Common myeloid progenitor, CD34-positive (primary cell): ENCODE data around the gene IGFL4.

ENCODE experiments used
- CTCF ChIA-PET: fragments of 350-600 bp; sonication (Branson Sonifier 250); formaldehyde crosslinking; loops from one replicate; lab custom pipeline; 2021; ENCODE audit warnings: antibody characterized with exemption; lab: Charles Lee
- POLR2A ChIA-PET: fragments of 350-600 bp; sonication (Branson Sonifier 250); formaldehyde crosslinking; loops from one replicate; lab custom pipeline; 2021; ENCODE audit warnings: antibody characterized with exemption; lab: Charles Lee
- DNase-seq, 3 donors: peaks; one replicate each; pipeline versions ENCODE4 v3.0.0 to v3.0.0-alpha.2; 2013
- H3K27ac ChIP-seq, 2 experiments: 1 replicate in 1 of 2; 2 replicates in 1 of 2; pipeline ENCODE4 v1.7.0; 2013; ENCODE audit warnings: inconsistent platforms in 2 of 2, low read length in 2 of 2, mild to moderate bottlenecking in 2 of 2, low read depth in 1 of 2, moderate library complexity in 1 of 2; ENCODE audit not compliant: severe bottlenecking in 2 of 2, insufficient read depth in 1 of 2, poor library complexity in 1 of 2
- H3K27me3 ChIP-seq, 5 experiments: replicated peaks in 2 of 5; 1 replicate in 3 of 5; 2 replicates in 2 of 5; pipeline versions ENCODE4 v1.6.1 to v1.7.0; 2013; ENCODE audit warnings: low read length in 4 of 5, mild to moderate bottlenecking in 2 of 5, moderate library complexity in 2 of 5, inconsistent platforms in 1 of 5; ENCODE audit not compliant: insufficient read depth in 5 of 5, control insufficient read depth in 4 of 5
- H3K36me3 ChIP-seq, 4 experiments: 1 replicate in 2 of 4; 2 replicates in 2 of 4; pipeline versions ENCODE4 v1.6.1 to v1.7.0; 2013; ENCODE audit warnings: low read length in 3 of 4, control low read depth in 1 of 4, mild to moderate bottlenecking in 1 of 4; ENCODE audit not compliant: control insufficient read depth in 4 of 4, insufficient read depth in 4 of 4
- H3K4me1 ChIP-seq, 4 experiments: 1 replicate in 3 of 4; 2 replicates in 1 of 4; pipeline versions ENCODE4 v1.6.1 to v1.7.1; 2013; ENCODE audit warnings: low read length in 3 of 4, mild to moderate bottlenecking in 3 of 4, control low read depth in 1 of 4, inconsistent platforms in 1 of 4, moderate library complexity in 1 of 4; ENCODE audit not compliant: control insufficient read depth in 4 of 4, insufficient read depth in 4 of 4; ENCODE audit errors: control extremely low read depth in 1 of 4
- H3K4me3 ChIP-seq, 7 experiments: 1 replicate in 4 of 7; 2 replicates in 3 of 7; pipeline versions ENCODE4 v1.5.1 to v1.7.0; 2013; ENCODE audit warnings: mild to moderate bottlenecking in 7 of 7, low read length in 6 of 7, moderate library complexity in 6 of 7, inconsistent platforms in 2 of 7, low read depth in 2 of 7, control low read depth in 1 of 7; ENCODE audit not compliant: insufficient read depth in 4 of 7, control insufficient read depth in 1 of 7; ENCODE audit errors: extremely low read depth in 1 of 7
- H3K9me3 ChIP-seq, 5 experiments: 1 replicate in 4 of 5; 2 replicates in 1 of 5; pipeline versions ENCODE4 v1.6.1 to v1.7.1; 2013; ENCODE audit warnings: low read length in 4 of 5, mild to moderate bottlenecking in 2 of 5, inconsistent platforms in 1 of 5, low read depth in 1 of 5, moderate library complexity in 1 of 5; ENCODE audit not compliant: control insufficient read depth in 4 of 5, insufficient read depth in 2 of 5; ENCODE audit errors: control extremely low read depth in 1 of 5
- WGBS: methylation state at CpG from one replicate; pipeline ENCODE4 v1.1.5; 2013; ENCODE audit not compliant: insufficient coverage; 5-methylcytosine and 5-hydroxymethylcytosine counted together

IGFL4 gene

DNA sequence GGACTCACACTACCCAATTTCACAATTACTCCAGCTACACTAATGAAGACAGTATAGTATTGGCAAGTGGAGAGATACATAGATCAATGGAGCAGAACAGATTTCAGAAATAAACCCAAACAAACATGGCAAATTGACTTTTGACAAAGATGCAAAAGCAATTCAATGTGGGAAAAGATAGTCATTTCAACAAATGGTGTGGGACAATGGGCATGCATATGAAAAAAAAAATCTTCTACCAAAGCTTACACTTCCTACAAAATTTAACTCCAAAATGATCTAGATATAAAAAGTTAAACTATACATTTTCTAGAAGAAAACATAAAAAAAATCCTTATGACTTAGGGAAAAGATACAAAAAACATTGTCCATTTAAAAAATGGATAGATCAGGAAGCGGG lies 2.7 kb upstream of the IGFL4 start:
- 100% methylated on average over 1 of the region's 1 CpG for WGBS
- Histone ChIP-seq H3K4me3 (no peak overlapping the region), H3K9me3 (peaks cover 0 to 5% (median 2%) of the 10 kb centered on the region in 5 experiments), H3K27ac (no peak overlapping the region), H3K27me3 (peaks cover 3 to 69% (median 23%) of the 10 kb centered on the region in 5 experiments), H3K4me1 (no peaks in the 10 kb centered on the region), H3K36me3 (no peaks in the 10 kb centered on the region)
- DNase-seq, result no peak
- ChIA-PET CTCF (interaction anchor here (1.5 to 2.4 kb wide), 3 partner anchors 11 to 216 kb away, joined by 3 to 16 read pairs (median 5); no protein-coding TSS in a partner anchor), POLR2A (no interaction called here)

DNA sequence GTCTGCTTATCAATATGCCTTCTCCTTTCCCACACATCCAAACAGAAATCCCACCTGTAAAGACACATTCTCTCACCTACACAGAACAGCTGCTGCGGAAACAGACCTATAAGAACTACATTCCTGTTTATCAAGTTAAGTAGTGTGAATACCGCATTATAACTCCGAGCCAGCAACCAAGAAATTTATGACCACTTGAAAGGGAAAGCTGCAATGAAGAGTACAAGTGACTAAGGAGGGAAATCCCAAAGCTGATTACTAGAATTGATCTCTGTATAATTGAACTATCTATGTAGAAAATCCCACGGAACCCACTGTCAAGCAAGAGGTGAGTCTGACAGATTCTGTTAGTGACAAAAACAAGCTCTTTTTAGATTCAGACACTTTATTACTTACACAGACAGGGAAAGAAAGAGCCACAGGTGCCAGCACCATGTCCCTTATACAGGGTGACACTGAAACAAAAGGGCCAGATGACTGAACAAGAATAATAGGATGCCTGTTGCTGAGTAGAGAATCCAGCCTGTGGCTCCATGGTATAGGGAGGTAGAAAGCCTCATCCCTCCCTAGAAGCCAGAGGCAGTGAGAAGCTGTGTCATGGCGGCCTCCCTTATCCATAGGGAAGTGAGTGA lies 1.6 kb upstream of the IGFL4 start:
- Histone ChIP-seq H3K27ac (no peak overlapping the region), H3K4me1 (no peaks in the 10 kb centered on the region), H3K4me3 (no peak overlapping the region), H3K9me3 (peaks cover 0 to 5% (median 2%) of the 10 kb centered on the region in 5 experiments), H3K36me3 (no peaks in the 10 kb centered on the region), H3K27me3 (peaks cover 3 to 66% (median 20%) of the 10 kb centered on the region in 5 experiments)
- ChIA-PET POLR2A (interaction anchor here (0.6 kb wide), 1 partner anchor 380 kb away, joined by 3 read pairs; no protein-coding TSS in a partner anchor), CTCF (interaction anchor here (1.1 to 2.4 kb wide), 3 partner anchors 10 to 19 kb away, joined by 3 to 16 read pairs (median 5); partner anchors contain the start of gene PGLYRP1)
- no peak for DNase-seq
- WGBS, result 100% methylated on average over 1 of the region's 5 CpGs

DNA sequence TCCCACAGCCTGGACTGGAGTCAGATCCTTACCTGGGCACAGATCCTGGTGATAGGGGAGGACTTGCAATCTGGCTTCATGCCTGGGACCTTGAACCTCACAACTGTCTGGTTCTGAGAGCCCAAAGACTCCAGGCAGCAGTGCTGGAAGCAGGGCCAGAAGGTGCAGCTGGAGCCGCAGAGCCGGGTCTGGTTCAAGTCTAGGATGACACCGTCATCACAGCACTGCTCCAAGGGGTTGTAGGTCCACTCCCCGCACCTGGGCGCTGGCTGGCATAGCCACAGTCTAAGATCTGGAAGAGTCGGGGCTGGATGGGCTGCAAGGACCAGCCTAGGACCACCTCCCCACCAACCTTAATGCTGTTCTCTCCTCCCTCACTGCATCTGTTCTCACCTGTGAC lies 677 bp downstream of the IGFL4 start:
- Histone ChIP-seq H3K27me3 (peaks cover 3 to 59% (median 15%) of the 10 kb centered on the region in 5 experiments), H3K4me1 (no peaks in the 10 kb centered on the region), H3K36me3 (no peaks in the 10 kb centered on the region), H3K9me3 (peaks cover 0 to 7% (median 2%) of the 10 kb centered on the region in 5 experiments), H3K4me3 (no peak overlapping the region), H3K27ac (no peak overlapping the region)
- WGBS, result 98% methylated on average over 5 of the region's 6 CpGs
- CTCF ChIA-PET, result no interaction called here
- no peak for DNase-seq
- POLR2A ChIA-PET, result interaction anchor here (0.6 kb wide), 1 partner anchor 383 kb away, joined by 4 read pairs; no protein-coding TSS in a partner anchor

DNA sequence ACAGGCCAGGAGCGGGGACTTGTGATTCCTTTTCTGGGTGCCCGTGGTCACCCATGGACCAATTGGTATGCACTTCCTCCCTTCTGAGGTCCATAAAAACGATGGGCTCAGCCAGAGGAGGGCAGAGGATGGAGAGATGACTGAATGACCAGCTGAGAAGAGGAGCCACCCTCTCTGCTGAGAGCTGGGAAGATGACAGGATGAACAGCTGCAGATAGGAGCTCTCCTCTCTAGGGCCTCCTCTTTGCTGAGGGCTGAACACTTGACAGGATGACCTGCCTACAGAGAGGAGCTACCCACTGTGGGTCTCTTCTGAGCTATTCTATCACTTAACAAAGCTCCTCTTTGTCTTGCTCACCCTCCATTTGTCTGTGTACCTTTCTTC lies 4.1 kb downstream of the IGFL4 start:
- CTCF ChIA-PET, result interaction anchor here (0.8 kb wide), 1 partner anchor 153 kb away, joined by 3 read pairs; no protein-coding TSS in a partner anchor
- H3K4me3 ChIP-seq, result no peak overlapping the region
- peaks cover 0 to 60% (median 4%) of the 10 kb centered on the region in 5 experiments for H3K27me3 ChIP-seq
- H3K4me1 ChIP-seq, result no peaks in the 10 kb centered on the region
- H3K36me3 ChIP-seq, result no peaks in the 10 kb centered on the region
- no peak overlapping the region for H3K27ac ChIP-seq
- POLR2A ChIA-PET, result no interaction called here
- peaks cover 0 to 8% (median 2%) of the 10 kb centered on the region in 5 experiments for H3K9me3 ChIP-seq
- DNase-seq, result no peak
- WGBS, result 29% methylated on average over 1 of the region's 3 CpGs

DNA sequence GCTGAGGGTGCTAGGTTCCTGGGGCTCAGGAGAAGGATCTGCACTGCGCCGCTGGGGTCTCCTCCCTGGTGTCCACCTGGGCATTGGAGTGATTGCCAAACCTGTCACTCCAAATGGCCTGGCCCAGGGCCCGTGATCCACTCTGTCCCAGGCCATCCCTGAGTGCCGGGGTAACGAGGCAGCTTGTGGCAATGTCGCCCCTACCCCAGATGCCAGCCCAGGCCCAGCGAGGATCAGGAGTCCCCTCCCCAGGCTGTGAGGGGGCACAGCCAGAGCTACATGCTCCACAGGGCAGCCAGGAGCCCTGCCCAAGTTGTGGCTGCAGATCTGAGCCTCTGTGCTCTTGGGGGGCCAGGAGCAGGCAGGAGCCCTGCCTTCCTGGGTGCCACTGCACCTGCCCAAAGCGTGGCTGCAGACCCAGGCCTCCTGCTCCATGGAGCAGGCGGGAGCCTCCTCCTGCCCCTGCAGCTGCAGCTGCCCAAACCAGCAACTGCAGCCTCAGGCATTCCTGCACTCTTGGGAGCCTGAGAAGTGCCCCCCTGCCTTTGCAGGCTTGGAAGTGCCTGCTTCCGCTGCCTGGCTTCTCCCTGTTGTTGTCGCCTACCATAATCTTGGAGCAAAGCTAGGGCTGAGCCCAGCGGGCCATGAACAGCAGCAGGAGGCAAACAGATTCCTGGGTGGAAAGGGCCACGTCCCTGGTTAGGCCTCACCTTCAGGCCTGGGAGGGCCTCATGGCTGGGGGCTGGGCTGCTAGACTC lies 4.6 kb downstream of the IGFL4 start:
- Histone ChIP-seq H3K36me3 (no peaks in the 10 kb centered on the region), H3K27me3 (peaks cover 0 to 54% (median 4%) of the 10 kb centered on the region in 5 experiments), H3K27ac (no peak overlapping the region), H3K4me1 (no peaks in the 10 kb centered on the region), H3K4me3 (no peak overlapping the region), H3K9me3 (peaks cover 0 to 8% (median 2%) of the 10 kb centered on the region in 5 experiments)
- CTCF ChIA-PET, result no interaction called here
- DNase-seq, result no peak
- POLR2A ChIA-PET, result no interaction called here
- WGBS, result 85% methylated on average over 13 of the region's 13 CpGs

DNA sequence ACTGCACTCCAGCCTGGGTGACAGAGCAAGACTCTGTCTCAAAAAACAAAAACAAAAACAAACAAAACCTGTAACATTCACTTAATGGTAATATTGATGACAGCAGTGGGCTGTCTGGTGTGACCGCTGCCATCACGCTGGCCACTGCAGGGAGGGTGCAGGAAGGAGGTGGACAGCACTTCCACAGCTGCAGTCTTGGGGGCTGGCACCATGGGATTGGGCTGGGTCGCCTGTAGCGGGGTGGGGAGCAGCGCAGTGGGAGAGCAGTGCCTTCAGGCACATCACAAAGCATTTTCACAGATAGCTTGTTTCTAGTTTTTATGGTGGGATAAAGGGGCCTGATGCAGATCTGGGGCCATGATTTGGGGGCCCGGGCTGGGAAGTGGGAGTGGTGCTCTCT lies 5.3 kb downstream of the IGFL4 start:
- Histone ChIP-seq H3K4me1 (no peaks in the 10 kb centered on the region), H3K4me3 (no peak overlapping the region), H3K36me3 (no peaks in the 10 kb centered on the region), H3K9me3 (peaks cover 0 to 8% (median 2%) of the 10 kb centered on the region in 5 experiments), H3K27me3 (peaks cover 0 to 52% (median 6%) of the 10 kb centered on the region in 5 experiments), H3K27ac (no peak overlapping the region)
- WGBS, result 93% methylated on average over 3 of the region's 6 CpGs
- CTCF ChIA-PET, result no interaction called here
- POLR2A ChIA-PET, result no interaction called here
- DNase-seq, result no peak
